NB4 (cell line): ENCODE measurements around the gene TAF6.

Experiments
- CTCF ChIP-seq: IDR thresholded peaks from one replicate; pipeline ENCODE4 v1.5.1; 2012; ENCODE audit warnings: low read depth, low read length
- MAX ChIP-seq: IDR thresholded peaks from 2 replicates; pipeline ENCODE4 v1.6.1; 2011; ENCODE audit warnings: low read depth, low read length
- MYC ChIP-seq: IDR thresholded peaks from 2 replicates; pipeline ENCODE4 v1.6.1; 2011; ENCODE audit warnings: low read depth, low read length
- POLR2A ChIP-seq: IDR thresholded peaks from 2 replicates; pipeline ENCODE4 v1.6.1; 2011; ENCODE audit warnings: mild to moderate bottlenecking; ENCODE audit not compliant: insufficient read length; ENCODE audit errors: extremely low read depth

- TF ChIP-seq CTCF (no peak), POLR2A (no peak), MYC (no peak), MAX (no peak)
Measured at GRCh38 chr7:100163871-100164270, 44.7 kb upstream of the TAF6 start.
